Astrocyte (in vitro differentiated cells and primary cell): ENCODE results near the gene SORBS2. TPM values are rescaled to one million over a fixed set of nuclear protein-coding genes. Genes with fewer than 3 reads are reported as not detected.

Experiments used
- DNase-seq: peaks from one replicate; pipeline ENCODE4 v3.0.0-alpha.2; 2010; ENCODE audit warnings: low read depth
- FAIRE-seq: peaks from 2 replicates; lab custom pipeline; 2011; peaks lifted over from hg19 to GRCh38; lab: Jason Lieb, UNC
- H2AFZ ChIP-seq: 2 replicates; pipeline ENCODE4 v1.6.0; 2012; ENCODE audit warnings: low read depth, low read length, inconsistent platforms
- H3K27ac ChIP-seq: 2 replicates; pipeline ENCODE4 v1.5.1; 2011; ENCODE audit warnings: low read depth, low read length, inconsistent platforms
- H3K27me3 ChIP-seq: 2 replicates; pipeline ENCODE4 v1.6.0; 2011; ENCODE audit warnings: low read length, inconsistent platforms; ENCODE audit not compliant: insufficient read depth
- H3K36me3 ChIP-seq: 2 replicates; pipeline ENCODE4 v1.5.1; 2011; ENCODE audit warnings: low read length, inconsistent platforms; ENCODE audit not compliant: insufficient read depth
- H3K4me1 ChIP-seq: 2 replicates; pipeline ENCODE4 v1.5.1; 2011; ENCODE audit warnings: low read length, inconsistent platforms; ENCODE audit not compliant: insufficient read depth
- H3K4me2 ChIP-seq: 2 replicates; pipeline ENCODE4 v1.6.0; 2012; ENCODE audit warnings: low read length, inconsistent platforms
- H3K4me3 ChIP-seq: 2 replicates; pipeline ENCODE4 v1.5.1; 2011; ENCODE audit warnings: low read depth, mild to moderate bottlenecking, low read length, inconsistent platforms; ENCODE audit not compliant: insufficient read depth
- H3K79me2 ChIP-seq: 2 replicates; pipeline ENCODE4 v1.6.0; 2012; ENCODE audit warnings: mild to moderate bottlenecking, low read length, inconsistent platforms; ENCODE audit not compliant: insufficient read depth
- H3K9ac ChIP-seq: 2 replicates; pipeline ENCODE4 v1.6.0; 2012; ENCODE audit warnings: mild to moderate bottlenecking, low read length, inconsistent platforms
- H3K9me3 ChIP-seq: 2 replicates; pipeline ENCODE4 v1.5.1; 2012; ENCODE audit warnings: low read depth, mild to moderate bottlenecking, low read length, inconsistent platforms; ENCODE audit not compliant: insufficient read depth
- H4K20me1 ChIP-seq: 2 replicates; pipeline ENCODE4 v1.6.0; 2012; ENCODE audit warnings: low read length, inconsistent platforms; ENCODE audit not compliant: insufficient read depth
- H3K27ac Mint-ChIP-seq: one replicate; pipeline ENCODE4 v1.8.0; 2021; ENCODE audit warnings: mild to moderate bottlenecking, mixed read lengths; ENCODE audit not compliant: unreplicated experiment
- H3K27me3 Mint-ChIP-seq: one replicate; pipeline ENCODE4 v1.8.0; 2021; ENCODE audit warnings: low read depth, mixed read lengths; ENCODE audit not compliant: unreplicated experiment
- H3K36me3 Mint-ChIP-seq: one replicate; pipeline ENCODE4 v1.8.0; 2021; ENCODE audit warnings: low read depth, mixed read lengths; ENCODE audit not compliant: unreplicated experiment
- H3K4me1 Mint-ChIP-seq: one replicate; pipeline ENCODE4 v1.8.0; 2021; ENCODE audit warnings: low read depth, mixed read lengths; ENCODE audit not compliant: unreplicated experiment
- H3K4me3 Mint-ChIP-seq: one replicate; pipeline ENCODE4 v1.8.0; 2021; ENCODE audit warnings: mild to moderate bottlenecking, moderate library complexity, mixed read lengths; ENCODE audit not compliant: unreplicated experiment
- H3K9me3 Mint-ChIP-seq: one replicate; pipeline ENCODE4 v1.8.0; 2021; ENCODE audit warnings: mild to moderate bottlenecking, mixed read lengths; ENCODE audit not compliant: unreplicated experiment
- CTCF ChIP-seq: IDR thresholded peaks from 2 replicates; pipeline ENCODE4 v1.5.1; 2011; ENCODE audit warnings: low read depth, mild to moderate bottlenecking, inconsistent platforms, low read length, moderate library complexity; ENCODE audit not compliant: insufficient read depth
- EZH2 ChIP-seq: IDR thresholded peaks from 2 replicates; pipeline ENCODE4 v1.6.1; 2012; ENCODE audit warnings: mild to moderate bottlenecking, low read length, inconsistent platforms; ENCODE audit not compliant: insufficient read depth
- total RNA-seq: library from RNA; stranded (reverse); gene quantifications from 2 replicates; pipeline ENCODE4 v1.2.1, GENCODE V29; 2021

SORBS2 gene
- total RNA-seq, 1 donor from 2014 or later, result 97.4 TPM

GRCh38 chr4:185761352-185762235 is 50.4 kb downstream of the SORBS2 start:
- H4K20me1 ChIP-seq, result peaks cover 13% of the 10 kb centered on the region
- FAIRE-seq (no peak), DNase-seq (no peak)
- no peaks in the 10 kb centered on the region for H3K4me1 ChIP-seq
- Mint-ChIP-seq H3K36me3 (peaks cover 2% of the 10 kb centered on the region), H3K9me3 (no peaks in the 10 kb centered on the region), H3K27me3 (no peaks in the 10 kb centered on the region), H3K27ac (no peak overlapping the region), H3K4me3 (no peak overlapping the region), H3K4me1 (peaks cover 11% of the 10 kb centered on the region)
- TF ChIP-seq EZH2 (no peak), CTCF (no peak)
- H3K27ac ChIP-seq, result no peak overlapping the region
- no peak overlapping the region for H2AFZ ChIP-seq
- no peaks in the 10 kb centered on the region for H3K9me3 ChIP-seq
- no peak overlapping the region for H3K9ac ChIP-seq
- H3K27me3 ChIP-seq, result no peaks in the 10 kb centered on the region
- H3K4me2 ChIP-seq, result no peak overlapping the region
- no peak overlapping the region for H3K4me3 ChIP-seq
- H3K79me2 ChIP-seq, result peaks cover 38% of the 10 kb centered on the region
- H3K36me3 ChIP-seq, result no peaks in the 10 kb centered on the region

GRCh38 chr4:185758807-185759206 is 53.2 kb downstream of the SORBS2 start:
- H4K20me1 ChIP-seq, result peaks cover 19% of the 10 kb centered on the region
- H3K9me3 ChIP-seq, result no peaks in the 10 kb centered on the region
- H3K9ac ChIP-seq, result no peak overlapping the region
- H2AFZ ChIP-seq, result no peak overlapping the region
- H3K27me3 Mint-ChIP-seq, result no peaks in the 10 kb centered on the region
- peaks cover 2% of the 10 kb centered on the region for H3K36me3 Mint-ChIP-seq
- DNase-seq (no peak), FAIRE-seq (no peak)
- H3K4me1 ChIP-seq, result peaks cover 2% of the 10 kb centered on the region
- no peak overlapping the region for H3K4me3 Mint-ChIP-seq
- no peaks in the 10 kb centered on the region for H3K9me3 Mint-ChIP-seq
- H3K4me2 ChIP-seq, result no peak overlapping the region
- H3K27me3 ChIP-seq, result no peaks in the 10 kb centered on the region
- no peak overlapping the region for H3K27ac Mint-ChIP-seq
- H3K27ac ChIP-seq, result no peak overlapping the region
- H3K4me1 Mint-ChIP-seq, result peaks cover 22% of the 10 kb centered on the region
- H3K79me2 ChIP-seq, result peaks cover 33% of the 10 kb centered on the region
- no peaks in the 10 kb centered on the region for H3K36me3 ChIP-seq
- H3K4me3 ChIP-seq, result no peak overlapping the region
- TF ChIP-seq CTCF (no peak), EZH2 (no peak)

GRCh38 chr4:185755451-185755850 is 56.5 kb downstream of the SORBS2 start:
- Histone ChIP-seq H3K27me3 (no peaks in the 10 kb centered on the region), H2AFZ (no peak overlapping the region), H3K9me3 (no peaks in the 10 kb centered on the region), H3K79me2 (peaks cover 23% of the 10 kb centered on the region), H4K20me1 (peaks cover 13% of the 10 kb centered on the region), H3K36me3 (no peaks in the 10 kb centered on the region), H3K9ac (no peak overlapping the region), H3K4me1 (peaks cover 2% of the 10 kb centered on the region), H3K4me3 (no peak overlapping the region), H3K4me2 (no peak overlapping the region), H3K27ac (no peak overlapping the region)
- TF ChIP-seq CTCF, result no peak
- TF ChIP-seq EZH2, result no peak
- no peaks in the 10 kb centered on the region for H3K9me3 Mint-ChIP-seq
- H3K27ac Mint-ChIP-seq, result no peak overlapping the region
- FAIRE-seq (no peak), DNase-seq (no peak)
- H3K4me1 Mint-ChIP-seq, result peaks cover 29% of the 10 kb centered on the region
- H3K36me3 Mint-ChIP-seq, result no peaks in the 10 kb centered on the region
- H3K27me3 Mint-ChIP-seq, result no peaks in the 10 kb centered on the region
- no peak overlapping the region for H3K4me3 Mint-ChIP-seq
